ENCODE results near the gene SHLD2.
"Not testable (repeated sequence)": the region's sequence is repeated elsewhere in the genome, so short reads cannot be mapped to it uniquely, and the experiment has no call there.

SHLD2 gene

DNA sequence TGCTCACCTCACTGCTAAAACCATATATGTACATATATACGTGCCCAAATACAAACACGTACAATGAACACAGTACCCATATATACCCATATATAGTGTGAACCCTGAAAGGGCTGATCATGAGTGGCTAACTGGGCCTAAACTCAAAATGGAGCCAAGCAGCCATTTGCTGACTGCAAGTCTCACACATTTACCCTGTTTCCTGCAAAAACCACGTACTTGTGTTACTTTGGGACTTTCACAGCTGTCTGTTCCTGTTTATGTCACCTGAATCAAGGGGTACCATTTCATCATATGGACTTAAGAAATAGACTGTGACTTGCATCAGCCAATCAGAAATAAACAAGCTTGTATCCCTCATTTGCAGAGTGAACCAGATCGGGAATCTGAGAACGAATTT is 124.4 kb downstream of the SHLD2 start:
- not testable (repeated sequence) for DNase-seq

DNA sequence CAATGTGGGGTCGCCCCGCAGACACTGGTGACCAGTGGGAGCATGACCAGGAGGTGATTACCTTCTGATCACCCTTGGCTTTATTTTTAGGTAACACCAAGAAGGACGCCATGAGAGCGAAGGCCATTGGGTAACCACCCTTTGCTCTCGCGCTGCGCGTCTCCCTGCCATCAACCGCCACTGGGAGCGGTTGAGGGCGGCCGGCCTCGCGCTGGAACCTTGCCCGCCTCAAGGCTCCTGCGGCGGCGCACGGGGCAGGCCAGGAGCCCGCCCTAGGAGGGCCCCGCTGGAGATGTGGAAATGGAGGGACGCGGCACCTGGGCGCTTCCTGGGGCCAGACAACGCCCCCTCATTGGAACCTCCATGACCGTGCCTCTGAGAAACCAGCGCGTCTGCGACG is 127.8 kb downstream of the SHLD2 start:
- DNase-seq, result not testable (repeated sequence)

DNA sequence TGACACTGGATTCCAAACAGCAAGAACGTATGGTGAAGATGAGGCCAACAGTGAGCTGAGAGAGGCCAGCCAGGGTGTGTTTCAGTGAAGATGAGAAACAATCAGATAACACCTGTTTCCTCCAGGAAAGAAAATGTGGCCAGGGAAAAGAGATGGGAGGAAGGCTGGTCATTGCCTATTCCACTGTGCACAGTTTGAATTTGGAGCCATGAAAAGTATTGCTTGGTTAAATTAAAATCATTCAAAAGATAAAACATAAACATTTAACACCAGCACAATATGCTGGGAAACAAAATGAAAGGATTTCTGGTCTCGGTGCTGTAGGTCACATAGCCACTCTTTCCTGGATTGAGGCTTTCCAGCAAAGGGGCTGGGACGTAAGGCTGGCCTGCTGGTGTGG is 130.1 kb downstream of the SHLD2 start, which contains the start of gene NUTM2A:
Gene NUTM2A, plus strand, starts transcription at position 301 of the 400 bp plus-strand sequence. CDS start 383 bp downstream, outside the sequence.
- DNase-seq, result not testable (repeated sequence)

DNA sequence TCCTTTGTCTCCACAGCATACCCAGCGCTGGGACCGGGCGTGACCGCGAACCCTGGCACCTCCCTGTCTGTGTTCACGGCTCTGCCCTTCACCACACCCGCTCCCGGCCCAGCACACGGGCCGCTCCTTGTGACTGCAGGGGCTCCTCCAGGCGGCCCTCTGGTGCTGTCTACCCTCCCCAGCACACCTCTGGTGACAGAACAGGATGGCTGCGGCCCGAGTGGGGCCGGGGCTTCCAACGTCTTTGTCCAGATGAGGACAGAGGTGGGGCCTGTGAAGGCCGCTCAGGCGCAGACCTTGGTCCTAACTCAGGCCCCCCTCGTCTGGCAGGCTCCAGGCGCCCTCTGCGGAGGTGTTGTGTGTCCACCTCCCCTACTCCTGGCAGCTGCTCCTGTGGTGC is 133.2 kb downstream of the SHLD2 start:
- DNase-seq, result not testable (repeated sequence)

DNA sequence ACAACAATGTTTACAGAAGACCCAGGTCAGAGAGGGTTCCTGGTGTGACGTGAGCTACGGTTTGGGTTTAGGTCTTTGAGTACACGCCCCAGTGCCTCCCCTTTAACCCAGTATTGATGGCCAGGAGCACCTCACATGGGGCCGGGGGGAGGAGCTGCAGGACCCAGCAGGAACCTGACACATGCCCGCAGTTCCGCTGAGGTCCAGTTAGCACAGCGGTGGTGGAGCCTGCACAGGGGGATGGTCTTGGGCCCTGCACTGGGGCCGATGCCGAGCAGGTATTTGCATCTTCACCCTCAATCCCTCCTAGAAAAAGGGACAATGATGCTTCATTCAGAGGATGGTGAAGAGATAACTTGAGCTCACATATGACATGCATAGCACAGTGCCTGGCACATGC is 134.2 kb downstream of the SHLD2 start:
- DNase-seq, result not testable (repeated sequence)

DNA sequence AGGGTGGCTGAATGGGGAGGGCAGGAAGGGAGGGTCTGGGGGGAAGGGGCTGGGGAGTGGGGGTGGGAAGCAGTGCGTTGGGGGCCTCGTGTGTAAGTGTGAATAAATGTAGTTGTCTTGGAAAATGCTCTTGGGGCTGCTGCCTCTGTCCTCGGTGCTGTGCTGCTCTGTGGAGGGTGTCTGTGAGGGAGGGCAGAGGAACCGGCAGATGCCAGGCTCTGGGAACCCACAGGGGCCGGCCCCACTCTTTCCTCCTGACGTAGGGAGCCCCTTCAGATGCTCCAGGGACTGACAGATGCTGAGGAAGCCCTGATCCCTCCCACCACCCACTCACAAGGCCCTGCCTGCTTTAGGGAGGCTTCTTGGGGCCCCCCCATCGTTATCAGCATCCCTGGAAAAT is 139.8 kb downstream of the SHLD2 start:
- DNase-seq, result not testable (repeated sequence)

DNA sequence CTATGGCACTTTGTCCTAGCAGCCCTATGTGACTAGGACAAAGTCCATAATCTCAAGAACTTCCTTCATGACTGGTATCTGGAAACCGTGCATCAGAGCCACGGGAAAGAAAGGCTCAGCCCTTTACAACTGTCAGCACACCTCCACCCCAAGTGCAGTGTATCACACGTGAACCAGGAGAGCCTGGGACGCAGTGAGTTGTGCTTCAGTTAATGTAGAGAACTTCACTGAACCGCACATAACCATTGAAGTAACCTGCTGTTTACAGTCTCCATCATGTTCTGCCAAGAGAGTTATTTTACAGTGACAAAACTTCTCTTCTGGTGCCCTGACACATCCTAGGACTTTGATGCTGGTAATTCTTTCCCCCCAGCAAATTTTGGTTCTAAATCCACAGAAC is 142.2 kb downstream of the SHLD2 start:
- DNase-seq, result not testable (repeated sequence)

DNA sequence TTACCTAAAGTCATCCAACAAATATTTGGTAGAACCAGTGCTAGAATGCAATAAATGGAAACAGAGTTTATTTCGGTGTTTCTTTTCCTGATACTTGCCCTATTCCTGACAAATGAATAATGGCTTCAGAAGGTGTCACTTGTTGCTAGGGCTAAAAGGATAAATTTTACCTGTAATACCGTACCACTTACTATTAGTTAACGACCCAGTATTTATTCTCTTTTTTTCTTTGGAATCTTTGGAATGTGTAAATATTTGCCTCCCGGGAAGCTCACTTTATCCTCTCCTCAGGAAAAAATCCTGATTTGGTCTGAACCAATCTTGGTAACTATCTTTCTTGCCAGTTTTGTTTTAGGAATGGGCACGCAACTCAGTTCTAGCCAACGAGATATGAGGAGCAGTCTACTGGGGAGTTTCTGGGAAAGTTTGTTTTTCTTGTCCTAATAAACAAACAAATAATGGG is 144.4 kb downstream of the SHLD2 start:
- DNase-seq, result not testable (repeated sequence)

Measured in inflammatory macrophage treated with lipopolysaccharide for 4 hours (primary cell).